ENCODE results near the gene IFRD2. TPM values are rescaled to one million over a fixed set of nuclear protein-coding genes. Genes with fewer than 3 reads are reported as not detected.

IFRD2 gene
- total RNA-seq, 1 donor from 2014 or later, result 54.2 TPM

DNA sequence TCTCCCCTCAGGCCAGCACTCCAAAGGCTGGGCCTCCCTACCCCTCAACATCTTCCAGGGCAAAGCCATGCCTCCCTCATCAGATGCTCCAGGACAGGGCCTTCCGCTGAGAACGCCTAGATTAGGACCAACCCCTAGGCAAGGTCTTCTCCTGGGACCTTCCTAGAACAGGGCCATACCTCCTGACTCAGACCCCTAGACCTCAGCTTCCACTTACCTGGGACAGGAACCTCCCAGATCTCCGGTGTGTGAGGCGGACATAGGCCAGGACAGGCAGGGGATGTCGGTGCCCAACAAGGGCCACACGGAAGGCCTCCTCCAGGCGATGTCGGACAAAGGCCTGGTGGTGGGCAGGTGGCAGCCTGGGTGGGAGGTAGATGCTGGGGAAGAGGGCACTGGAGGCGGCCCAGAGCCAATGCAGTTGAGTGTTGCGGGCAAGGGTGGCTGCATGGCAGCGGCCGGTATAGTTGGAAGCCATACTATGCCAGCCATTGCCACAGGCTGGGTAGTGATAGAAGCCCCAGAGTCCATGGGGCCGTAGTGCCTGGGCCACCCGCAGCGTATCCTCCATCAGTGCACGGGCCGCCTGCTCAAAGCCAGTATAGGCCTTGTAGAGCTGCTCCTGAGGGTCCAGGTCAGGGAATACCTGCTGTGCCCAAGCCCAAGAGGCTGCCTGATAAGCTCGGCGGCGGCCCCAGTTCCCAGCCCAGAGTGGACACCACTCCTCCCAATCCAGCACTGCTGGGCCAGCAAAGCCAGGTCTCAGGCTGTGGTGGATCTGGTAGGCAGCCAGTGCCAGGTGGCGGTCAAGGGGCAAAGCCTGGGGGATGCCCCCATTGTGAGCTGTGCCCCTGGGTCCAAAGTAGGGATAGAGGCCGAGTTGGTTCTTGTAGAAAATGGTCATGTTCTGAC is 2.5 kb upstream of the IFRD2 start:
- Mint-ChIP-seq H3K27me3 (ENCODE audit: unreplicated experiment) (no peaks in the 10 kb centered on the region), H3K4me3 (ENCODE audit: unreplicated experiment) (no peak overlapping the region), H3K4me1 (ENCODE audit: unreplicated experiment) (peaks cover 25% of the 10 kb centered on the region), H3K27ac (ENCODE audit: unreplicated experiment) (no peak overlapping the region), H3K9me3 (ENCODE audit: unreplicated experiment) (no peaks in the 10 kb centered on the region), H3K36me3 (ENCODE audit: unreplicated experiment) (peaks cover 3% of the 10 kb centered on the region)
- TF ChIP-seq, protein P1, sequence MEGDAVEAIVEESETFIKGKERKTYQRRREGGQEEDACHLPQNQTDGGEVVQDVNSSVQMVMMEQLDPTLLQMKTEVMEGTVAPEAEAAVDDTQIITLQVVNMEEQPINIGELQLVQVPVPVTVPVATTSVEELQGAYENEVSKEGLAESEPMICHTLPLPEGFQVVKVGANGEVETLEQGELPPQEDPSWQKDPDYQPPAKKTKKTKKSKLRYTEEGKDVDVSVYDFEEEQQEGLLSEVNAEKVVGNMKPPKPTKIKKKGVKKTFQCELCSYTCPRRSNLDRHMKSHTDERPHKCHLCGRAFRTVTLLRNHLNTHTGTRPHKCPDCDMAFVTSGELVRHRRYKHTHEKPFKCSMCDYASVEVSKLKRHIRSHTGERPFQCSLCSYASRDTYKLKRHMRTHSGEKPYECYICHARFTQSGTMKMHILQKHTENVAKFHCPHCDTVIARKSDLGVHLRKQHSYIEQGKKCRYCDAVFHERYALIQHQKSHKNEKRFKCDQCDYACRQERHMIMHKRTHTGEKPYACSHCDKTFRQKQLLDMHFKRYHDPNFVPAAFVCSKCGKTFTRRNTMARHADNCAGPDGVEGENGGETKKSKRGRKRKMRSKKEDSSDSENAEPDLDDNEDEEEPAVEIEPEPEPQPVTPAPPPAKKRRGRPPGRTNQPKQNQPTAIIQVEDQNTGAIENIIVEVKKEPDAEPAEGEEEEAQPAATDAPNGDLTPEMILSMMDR (IDR thresholded peaks at IDR 0.05), result no peak
- no peak for DNase-seq (ENCODE audit: extremely low spot score, unreplicated experiment)

DNA sequence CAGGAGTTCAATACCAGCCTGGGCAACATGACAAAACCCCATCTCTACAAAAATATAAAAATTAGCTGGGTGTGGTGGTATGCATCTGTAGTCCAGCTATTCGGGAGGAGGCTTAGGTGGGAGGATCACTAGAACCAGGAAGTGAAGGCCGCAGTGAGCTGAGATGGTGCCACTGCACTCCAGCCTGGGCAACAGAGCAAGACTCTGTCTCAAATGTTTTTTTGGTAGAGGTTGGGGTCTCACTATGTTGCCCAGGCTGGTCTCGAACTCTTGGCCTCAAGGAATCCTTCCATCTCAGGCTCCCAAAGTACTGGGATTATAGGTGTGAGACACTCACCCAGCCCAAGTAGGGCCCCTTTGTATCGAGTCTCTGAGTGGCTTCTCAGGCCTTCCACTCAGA is 1.9 kb upstream of the IFRD2 start:
- H3K9me3 Mint-ChIP-seq (ENCODE audit: unreplicated experiment), result no peaks in the 10 kb centered on the region
- no peak overlapping the region for H3K4me3 Mint-ChIP-seq (ENCODE audit: unreplicated experiment)
- no peaks in the 10 kb centered on the region for H3K27me3 Mint-ChIP-seq (ENCODE audit: unreplicated experiment)
- DNase-seq (ENCODE audit: extremely low spot score, unreplicated experiment), result no peak
- no peak overlapping the region for H3K27ac Mint-ChIP-seq (ENCODE audit: unreplicated experiment)
- peaks cover 21% of the 10 kb centered on the region for H3K4me1 Mint-ChIP-seq (ENCODE audit: unreplicated experiment)
- H3K36me3 Mint-ChIP-seq (ENCODE audit: unreplicated experiment), result peaks cover 3% of the 10 kb centered on the region
- TF ChIP-seq, protein P1 (IDR thresholded peaks at IDR 0.05), result no peak

DNA sequence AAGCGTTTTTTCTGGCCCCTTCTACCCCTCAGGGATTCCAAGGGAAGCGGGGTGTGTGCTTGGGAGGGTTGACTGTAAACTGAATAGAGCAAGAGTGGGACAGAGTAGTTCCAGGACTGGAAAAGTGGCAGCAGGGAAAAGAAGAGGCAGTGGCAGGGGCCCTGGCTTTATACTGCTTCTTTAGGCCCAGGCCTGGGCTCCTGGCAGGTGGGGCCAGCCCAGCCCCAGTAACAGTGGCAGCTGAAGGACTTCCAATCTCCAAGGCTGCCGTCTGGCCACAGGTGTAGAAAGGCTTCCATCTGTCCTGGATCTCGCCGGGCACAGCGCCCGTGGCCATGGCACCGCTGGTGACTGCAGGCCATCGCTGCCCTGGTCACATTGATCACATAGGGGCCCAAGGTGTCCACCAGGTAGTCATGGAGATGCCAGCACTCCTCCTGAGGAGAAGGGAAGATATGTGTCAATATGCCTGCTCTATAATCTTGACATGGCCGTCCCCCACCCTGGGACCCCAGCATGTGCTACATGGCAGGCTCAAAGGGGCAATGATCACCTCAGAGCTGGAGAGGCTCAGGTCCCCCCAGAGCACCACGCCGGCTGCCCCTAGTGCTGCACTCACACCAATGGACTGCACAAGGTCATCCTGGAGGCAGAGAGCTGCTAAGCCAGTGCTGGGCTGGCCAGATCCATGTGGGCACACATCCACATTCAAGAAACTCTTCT is 1.0 kb upstream of the IFRD2 start:
- DNase-seq (ENCODE audit: extremely low spot score, unreplicated experiment), result no peak
- Mint-ChIP-seq H3K27ac (ENCODE audit: unreplicated experiment) (peak overlapping the region; percentile 98), H3K4me3 (ENCODE audit: unreplicated experiment) (peak overlapping the region; percentile 73), H3K36me3 (ENCODE audit: unreplicated experiment) (peaks cover 3% of the 10 kb centered on the region), H3K9me3 (ENCODE audit: unreplicated experiment) (no peaks in the 10 kb centered on the region), H3K4me1 (ENCODE audit: unreplicated experiment) (peaks cover 17% of the 10 kb centered on the region), H3K27me3 (ENCODE audit: unreplicated experiment) (no peaks in the 10 kb centered on the region)
- TF ChIP-seq, protein P1 (IDR thresholded peaks at IDR 0.05), result no peak

DNA sequence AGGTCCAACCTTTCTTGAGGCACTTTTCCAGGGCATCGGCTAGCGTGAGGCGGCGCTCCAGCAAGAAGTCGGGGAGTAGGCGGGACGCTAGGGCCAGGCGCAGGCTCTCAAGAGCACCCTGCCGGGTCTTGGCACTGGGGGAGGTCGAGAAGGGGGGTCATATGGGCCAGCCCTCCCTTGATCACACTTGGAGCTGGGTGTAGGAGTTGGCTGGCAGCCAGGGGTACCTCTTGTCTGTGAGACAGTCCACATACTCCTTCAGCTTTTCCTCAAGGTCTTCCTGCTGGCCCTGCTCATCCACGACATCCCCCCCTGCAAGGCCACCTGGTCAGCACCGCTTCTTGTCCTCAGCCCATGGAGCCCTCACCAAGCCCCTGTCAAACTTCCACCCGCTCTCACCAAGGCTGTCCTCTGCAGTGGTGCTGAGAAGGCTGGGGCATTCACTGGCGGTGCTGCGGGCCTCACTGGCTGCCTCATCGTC is 2.0 kb downstream of the IFRD2 start:
- Mint-ChIP-seq H3K4me3 (ENCODE audit: unreplicated experiment) (no peak overlapping the region), H3K27ac (ENCODE audit: unreplicated experiment) (no peak overlapping the region)

More for the DNA sequence above, 2.0 kb downstream of the IFRD2 start:
- TF ChIP-seq, protein P1 (IDR thresholded peaks at IDR 0.05), result no peak
- H3K27me3 Mint-ChIP-seq (ENCODE audit: unreplicated experiment), result no peaks in the 10 kb centered on the region
- peaks cover 3% of the 10 kb centered on the region for H3K36me3 Mint-ChIP-seq (ENCODE audit: unreplicated experiment)
- no peak for DNase-seq (ENCODE audit: extremely low spot score, unreplicated experiment)
- H3K9me3 Mint-ChIP-seq (ENCODE audit: unreplicated experiment), result no peaks in the 10 kb centered on the region
- H3K4me1 Mint-ChIP-seq (ENCODE audit: unreplicated experiment), result peaks cover 14% of the 10 kb centered on the region

All from osteocyte (in vitro differentiated cells).